GM13976 (cell line): ENCODE measurements around the gene SMARCD1.

Experiments
- DNase-seq: peaks from one replicate; pipeline ENCODE4 v3.0.0; 2012; ENCODE audit warnings: low spot score
- in situ Hi-C: fragments of 300-500 bp; cut with MboI; formaldehyde crosslinking; loops from one replicate; pipeline ENCODE4 v1.12.0; 2022; ENCODE audit warnings: low sequenced_read_pairs, mixed read lengths, inconsistent platforms; ENCODE audit not compliant: unreplicated experiment
- TF ChIP-seq, protein P1 (sequence below): IDR thresholded peaks from 2 replicates; pipeline ENCODE4 v1.5.1; 2012; ENCODE audit warnings: borderline replicate concordance, mild to moderate bottlenecking; ENCODE audit not compliant: insufficient read depth; ENCODE audit errors: extremely low read depth, missing control alignments, control extremely low read depth

Gene SMARCD1

DNA sequence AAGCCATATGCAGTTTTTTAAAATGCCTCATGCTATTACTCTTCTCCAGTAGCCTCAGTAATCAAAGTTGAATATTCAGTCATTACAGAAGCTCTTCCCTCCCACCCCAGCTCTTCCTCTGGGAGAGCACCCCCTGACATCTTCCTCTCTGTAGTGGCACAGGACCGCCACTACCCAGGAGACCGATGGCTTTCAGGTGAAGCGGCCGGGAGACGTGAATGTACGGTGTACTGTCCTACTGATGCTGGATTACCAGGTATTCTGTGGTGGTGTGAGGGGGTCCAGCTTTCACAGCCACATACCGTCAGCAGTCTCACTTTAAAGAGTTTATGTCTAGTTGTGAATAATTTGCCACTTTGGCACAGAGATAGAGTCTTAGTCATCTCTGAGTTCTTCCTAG lies 4.6 kb downstream of the SMARCD1 start:
- no peak for DNase-seq
- in situ Hi-C loops = no loop called here
- TF ChIP-seq, protein P1, sequence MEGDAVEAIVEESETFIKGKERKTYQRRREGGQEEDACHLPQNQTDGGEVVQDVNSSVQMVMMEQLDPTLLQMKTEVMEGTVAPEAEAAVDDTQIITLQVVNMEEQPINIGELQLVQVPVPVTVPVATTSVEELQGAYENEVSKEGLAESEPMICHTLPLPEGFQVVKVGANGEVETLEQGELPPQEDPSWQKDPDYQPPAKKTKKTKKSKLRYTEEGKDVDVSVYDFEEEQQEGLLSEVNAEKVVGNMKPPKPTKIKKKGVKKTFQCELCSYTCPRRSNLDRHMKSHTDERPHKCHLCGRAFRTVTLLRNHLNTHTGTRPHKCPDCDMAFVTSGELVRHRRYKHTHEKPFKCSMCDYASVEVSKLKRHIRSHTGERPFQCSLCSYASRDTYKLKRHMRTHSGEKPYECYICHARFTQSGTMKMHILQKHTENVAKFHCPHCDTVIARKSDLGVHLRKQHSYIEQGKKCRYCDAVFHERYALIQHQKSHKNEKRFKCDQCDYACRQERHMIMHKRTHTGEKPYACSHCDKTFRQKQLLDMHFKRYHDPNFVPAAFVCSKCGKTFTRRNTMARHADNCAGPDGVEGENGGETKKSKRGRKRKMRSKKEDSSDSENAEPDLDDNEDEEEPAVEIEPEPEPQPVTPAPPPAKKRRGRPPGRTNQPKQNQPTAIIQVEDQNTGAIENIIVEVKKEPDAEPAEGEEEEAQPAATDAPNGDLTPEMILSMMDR = no peak

- in situ Hi-C loops = no loop called here
- TF ChIP-seq, protein P1 = no peak
- no peak for DNase-seq
These were observed 5.2 kb downstream of the SMARCD1 start for GRCh38 chr12:50090391-50090790.

GRCh38 chr12:50097952-50098351 lies 12.8 kb downstream of the SMARCD1 start:
- no peak for DNase-seq
- TF ChIP-seq, protein P1 = no peak
- in situ Hi-C loops = no loop called here

- no peak for DNase-seq
- in situ Hi-C loops = no loop called here
- TF ChIP-seq, protein P1 = no peak
These were observed 14.3 kb downstream of the SMARCD1 start for GRCh38 chr12:50099302-50100008.

- in situ Hi-C loops = no loop called here
- TF ChIP-seq, protein P1 = no peak
- DNase-seq = no peak
These were observed 15.4 kb downstream of the SMARCD1 start for GRCh38 chr12:50100561-50100960.

DNA sequence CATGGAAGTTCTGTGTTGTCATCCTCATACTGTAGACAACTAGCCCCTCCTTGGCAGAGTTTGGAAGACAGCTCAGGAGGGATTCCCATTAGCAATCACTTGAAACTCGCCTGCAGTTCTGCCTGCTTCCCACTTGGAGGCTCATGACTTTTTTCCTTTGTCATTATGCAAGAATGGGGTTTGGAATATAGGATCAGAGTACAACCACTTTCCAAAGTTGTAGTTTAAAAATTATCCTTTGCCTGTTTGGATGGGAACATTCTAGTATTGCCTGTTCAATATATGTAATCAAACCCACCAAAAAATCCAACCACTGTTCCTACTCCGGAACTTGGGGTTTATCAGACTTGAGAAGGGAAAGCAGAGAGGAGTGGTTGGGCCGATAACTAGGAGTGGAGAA lies 16.5 kb downstream of the SMARCD1 start:
- TF ChIP-seq, protein P1 = no peak

More for the DNA sequence above, 16.5 kb downstream of the SMARCD1 start:
- in situ Hi-C loops = no loop called here
- DNase-seq = no peak
